ENCODE measurements around the gene ATOX1. TPM values are rescaled to one million over a fixed set of nuclear protein-coding genes. Genes with fewer than 3 reads are reported as not detected.

ATOX1 gene
- polyA plus RNA-seq, 1 experiment: 156 TPM

- Histone ChIP-seq H3K36me3 (ENCODE audit: control insufficient read depth, insufficient read depth, low read length) (no peaks in the 10 kb centered on the region), H3K27me3 (ENCODE audit: control insufficient read depth, insufficient read depth, low read length) (no peaks in the 10 kb centered on the region), H3K4me3 (ENCODE audit: low read depth, low read length) (no peak overlapping the region)
- ChIA-PET POLR2A (interaction anchor here (0.8 to 1.1 kb wide), 3 partner anchors 18 to 34 kb away, joined by 3 to 5 read pairs (median 4); partner anchors contain the start of gene SPARC), CTCF (interaction anchor here (0.9 to 7.4 kb wide), 10 partner anchors 10 to 69 kb away, joined by 3 to 109 read pairs (median 6); partner anchors contain the start of gene SPARC)
- TF ChIP-seq, protein P1, sequence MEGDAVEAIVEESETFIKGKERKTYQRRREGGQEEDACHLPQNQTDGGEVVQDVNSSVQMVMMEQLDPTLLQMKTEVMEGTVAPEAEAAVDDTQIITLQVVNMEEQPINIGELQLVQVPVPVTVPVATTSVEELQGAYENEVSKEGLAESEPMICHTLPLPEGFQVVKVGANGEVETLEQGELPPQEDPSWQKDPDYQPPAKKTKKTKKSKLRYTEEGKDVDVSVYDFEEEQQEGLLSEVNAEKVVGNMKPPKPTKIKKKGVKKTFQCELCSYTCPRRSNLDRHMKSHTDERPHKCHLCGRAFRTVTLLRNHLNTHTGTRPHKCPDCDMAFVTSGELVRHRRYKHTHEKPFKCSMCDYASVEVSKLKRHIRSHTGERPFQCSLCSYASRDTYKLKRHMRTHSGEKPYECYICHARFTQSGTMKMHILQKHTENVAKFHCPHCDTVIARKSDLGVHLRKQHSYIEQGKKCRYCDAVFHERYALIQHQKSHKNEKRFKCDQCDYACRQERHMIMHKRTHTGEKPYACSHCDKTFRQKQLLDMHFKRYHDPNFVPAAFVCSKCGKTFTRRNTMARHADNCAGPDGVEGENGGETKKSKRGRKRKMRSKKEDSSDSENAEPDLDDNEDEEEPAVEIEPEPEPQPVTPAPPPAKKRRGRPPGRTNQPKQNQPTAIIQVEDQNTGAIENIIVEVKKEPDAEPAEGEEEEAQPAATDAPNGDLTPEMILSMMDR (IDR thresholded peaks at IDR 0.05; ENCODE audit: insufficient read depth, low read depth, low read length): no peak
- no peak for DNase-seq (ENCODE audit: low read depth)
Observed at GRCh38 chr5:151721087-151721646, 37.3 kb downstream of the ATOX1 start.

DNA sequence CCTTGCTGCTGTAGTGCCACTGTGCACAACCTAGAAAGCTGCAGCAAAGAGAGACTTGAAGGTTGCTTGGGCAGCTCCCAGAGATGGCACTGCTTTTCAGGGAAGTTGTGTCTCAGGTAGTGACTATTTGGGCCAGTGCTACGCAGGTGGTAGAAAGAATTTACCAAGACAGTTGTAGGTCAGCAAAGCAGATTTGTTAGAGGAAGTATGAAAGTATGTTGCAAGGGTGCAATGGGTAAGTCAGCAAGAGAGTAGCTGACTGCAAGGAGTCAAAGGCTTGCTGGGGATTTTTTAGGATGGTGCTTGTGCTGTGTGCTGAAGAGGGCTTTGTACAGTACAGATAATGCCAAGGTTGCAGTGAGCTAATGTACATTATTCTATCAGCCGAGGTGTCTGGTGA is 38.2 kb downstream of the ATOX1 start:
- ChIA-PET CTCF (interaction anchor here (0.8 to 7.4 kb wide), 15 partner anchors 9 to 68 kb away, joined by 3 to 109 read pairs (median 6); partner anchors contain the start of gene SPARC), POLR2A (interaction anchor here (0.7 to 1.1 kb wide), 2 partner anchors 21 to 33 kb away, joined by 3 read pairs; no protein-coding TSS in a partner anchor)
- Histone ChIP-seq H3K4me3 (ENCODE audit: low read depth, low read length) (no peak overlapping the region), H3K36me3 (ENCODE audit: control insufficient read depth, insufficient read depth, low read length) (no peaks in the 10 kb centered on the region), H3K27me3 (ENCODE audit: control insufficient read depth, insufficient read depth, low read length) (no peaks in the 10 kb centered on the region)
- no peak for DNase-seq (ENCODE audit: low read depth)
- TF ChIP-seq, protein P1 (IDR thresholded peaks at IDR 0.05; ENCODE audit: insufficient read depth, low read depth, low read length): no peak

DNA sequence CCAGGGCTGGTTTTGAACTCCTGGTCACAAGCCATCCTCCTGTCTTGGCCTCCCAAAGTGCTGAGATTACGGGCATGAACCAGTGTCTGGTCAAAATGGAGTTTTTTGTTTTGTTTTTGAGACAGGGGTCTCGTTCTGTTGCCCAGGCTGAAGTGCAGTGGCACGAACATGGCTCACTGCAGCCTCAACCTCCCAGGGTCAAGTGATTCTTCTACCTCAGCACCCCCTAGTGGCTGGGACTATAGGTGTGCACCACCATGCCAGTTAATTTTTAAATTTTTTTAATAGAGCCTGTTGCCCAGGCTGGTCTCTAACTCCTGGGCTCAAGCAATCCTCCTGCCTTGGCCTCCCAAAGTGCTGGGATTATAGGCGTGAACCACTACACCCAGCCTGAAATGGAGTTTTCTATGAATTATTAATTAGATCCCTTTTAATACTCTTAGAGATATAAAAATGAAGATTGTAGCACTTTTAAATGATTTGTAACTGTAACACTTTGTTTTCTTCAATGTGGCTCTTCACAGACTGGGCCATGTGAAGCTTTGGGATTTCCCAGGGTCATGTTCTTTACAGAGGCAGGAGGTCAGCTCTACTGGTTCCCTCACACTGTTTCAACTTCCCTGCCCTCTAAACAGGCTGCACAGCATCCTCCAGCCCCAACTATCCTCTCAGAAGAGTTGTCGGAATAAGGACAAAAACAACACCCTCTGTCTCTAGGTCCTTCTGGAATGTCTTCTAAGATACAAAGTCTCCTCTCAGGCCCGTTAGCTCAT is 39.0 kb downstream of the ATOX1 start:
- TF ChIP-seq, protein P1 (IDR thresholded peaks at IDR 0.05; ENCODE audit: insufficient read depth, low read depth, low read length): peak; percentile 63
- Histone ChIP-seq H3K4me3 (ENCODE audit: low read depth, low read length) (no peak overlapping the region), H3K36me3 (ENCODE audit: control insufficient read depth, insufficient read depth, low read length) (no peaks in the 10 kb centered on the region), H3K27me3 (ENCODE audit: control insufficient read depth, insufficient read depth, low read length) (no peaks in the 10 kb centered on the region)
- ChIA-PET POLR2A (interaction anchor here (0.7 to 1.8 kb wide), 8 partner anchors 19 to 58 kb away, joined by 3 to 20 read pairs (median 5); partner anchors contain the start of gene SPARC), CTCF (interaction anchor here (0.8 to 7.4 kb wide), 26 partner anchors 9 to 67 kb away, joined by 3 to 109 read pairs (median 6); partner anchors contain the start of gene SPARC)
- no peak for DNase-seq (ENCODE audit: low read depth)

DNA sequence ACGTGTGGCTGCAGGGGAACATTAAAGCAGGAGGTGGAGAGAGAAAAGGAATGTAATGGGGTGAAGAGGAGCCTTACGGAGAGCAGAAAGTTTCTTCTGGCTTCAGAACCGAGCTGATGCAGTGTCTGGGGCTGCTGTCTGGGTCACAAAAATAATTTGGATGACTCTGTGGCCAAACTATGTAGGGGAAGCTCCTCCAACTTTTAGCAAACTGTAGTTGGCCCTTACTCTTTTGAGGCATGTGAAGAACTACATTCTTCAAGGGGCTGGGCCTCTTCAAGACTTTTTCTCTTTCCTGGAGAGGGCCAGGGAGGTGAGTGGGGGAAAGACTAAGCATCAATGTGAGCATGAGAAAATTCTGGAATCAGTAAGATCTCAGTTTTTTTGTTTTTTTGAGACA is 39.8 kb downstream of the ATOX1 start:
- Histone ChIP-seq H3K4me3 (ENCODE audit: low read depth, low read length) (no peak overlapping the region), H3K27me3 (ENCODE audit: control insufficient read depth, insufficient read depth, low read length) (no peaks in the 10 kb centered on the region), H3K36me3 (ENCODE audit: control insufficient read depth, insufficient read depth, low read length) (no peaks in the 10 kb centered on the region)
- DNase-seq (ENCODE audit: low read depth): peak; percentile 88
- TF ChIP-seq, protein P1 (IDR thresholded peaks at IDR 0.05; ENCODE audit: insufficient read depth, low read depth, low read length): no peak
- ChIA-PET CTCF (interaction anchor here (0.6 to 7.4 kb wide), 22 partner anchors 8 to 257 kb away, joined by 3 to 109 read pairs (median 6); partner anchors contain the start of gene SPARC), POLR2A (interaction anchor here (0.7 to 1.8 kb wide), 9 partner anchors 11 to 57 kb away, joined by 3 to 20 read pairs (median 4); partner anchors contain the start of gene SPARC)

DNA sequence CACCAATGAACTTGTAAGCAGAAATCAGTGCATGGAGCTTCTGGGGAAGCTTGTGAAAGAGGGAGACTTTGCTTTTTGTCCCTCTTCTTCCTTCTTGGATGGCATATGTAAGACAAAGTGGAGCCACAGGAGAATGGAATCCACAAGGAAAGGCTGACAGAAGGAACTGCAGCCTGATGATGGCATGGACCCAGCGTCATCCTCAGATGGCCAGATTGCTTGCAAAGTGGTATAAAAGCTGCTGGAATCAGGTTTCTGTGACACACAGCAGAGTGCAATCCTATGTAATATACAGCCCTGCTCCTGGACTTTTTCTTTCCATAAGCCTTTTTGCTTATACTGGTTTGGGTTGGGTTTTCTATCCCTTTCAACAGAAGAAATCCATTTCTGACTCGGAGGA is 40.3 kb downstream of the ATOX1 start:
- ChIA-PET CTCF (interaction anchor here (0.6 to 7.4 kb wide), 22 partner anchors 8 to 256 kb away, joined by 3 to 109 read pairs (median 6); partner anchors contain the start of gene SPARC), POLR2A (interaction anchor here (0.7 to 1.8 kb wide), 8 partner anchors 11 to 57 kb away, joined by 3 to 20 read pairs (median 5); partner anchors contain the start of gene SPARC)
- no peak overlapping the region for H3K4me3 ChIP-seq (ENCODE audit: low read depth, low read length)
- TF ChIP-seq, protein P1 (IDR thresholded peaks at IDR 0.05; ENCODE audit: insufficient read depth, low read depth, low read length): no peak
- no peaks in the 10 kb centered on the region for H3K36me3 ChIP-seq (ENCODE audit: control insufficient read depth, insufficient read depth, low read length)
- H3K27me3 ChIP-seq (ENCODE audit: control insufficient read depth, insufficient read depth, low read length): no peaks in the 10 kb centered on the region
- no peak for DNase-seq (ENCODE audit: low read depth)

Data from BJ (cell line).